GM23338 (cell line): ENCODE data around the gene RTN4RL1. TPM values are rescaled to one million over a fixed set of nuclear protein-coding genes. Genes with fewer than 3 reads are reported as not detected.

Source experiments
- ATAC-seq: fragments of 200-7000 bp; cut with Tn5 transposase; 3 replicates; pipeline ENCODE4 v1.9.1; 2020
- DNase-seq: peaks from one replicate; pipeline ENCODE4 v3.0.0-alpha.2; 2015; ENCODE audit warnings: low spot score
- H2AFZ ChIP-seq: fragments of 200-600 bp; sonication (generic); 2 replicates; pipeline ENCODE4 v1.8.0; 2016; ENCODE audit warnings: antibody characterized with exemption, mild to moderate bottlenecking, moderate library complexity
- H3F3A ChIP-seq: fragments of 200-600 bp; sonication (generic); replicated peaks from 2 replicates; pipeline ENCODE4 v1.8.0; 2017; ENCODE audit warnings: antibody characterized with exemption, mixed run types, low read depth
- H3K27ac ChIP-seq: fragments of 200-600 bp; sonication (generic); 2 replicates; pipeline ENCODE4 v1.6.1; 2016; ENCODE audit warnings: low read depth
- H3K27me3 ChIP-seq: fragments of 200-600 bp; sonication (generic); 2 replicates; pipeline ENCODE4 v1.8.0; 2016; ENCODE audit warnings: mild to moderate bottlenecking, mixed run types, moderate library complexity; ENCODE audit not compliant: insufficient read depth
- H3K36me3 ChIP-seq: fragments of 200-600 bp; sonication (generic); 2 replicates; pipeline ENCODE4 v1.8.0; 2016; ENCODE audit warnings: mild to moderate bottlenecking; ENCODE audit not compliant: insufficient read depth
- H3K4me1 ChIP-seq: fragments of 200-600 bp; sonication (generic); 2 replicates; pipeline ENCODE4 v1.8.0; 2016; ENCODE audit warnings: mild to moderate bottlenecking, moderate library complexity; ENCODE audit not compliant: insufficient read depth
- H3K4me2 ChIP-seq: fragments of 200-600 bp; sonication (generic); 2 replicates; pipeline ENCODE4 v1.7.1; 2017; ENCODE audit warnings: mixed run types
- H3K4me3 ChIP-seq: fragments of 200-600 bp; sonication (generic); 2 replicates; pipeline ENCODE4 v1.6.1; 2016; ENCODE audit warnings: mixed run types
- H3K79me2 ChIP-seq: fragments of 200-600 bp; sonication (generic); replicated peaks from 2 replicates; pipeline ENCODE4 v1.8.0; 2017; ENCODE audit warnings: mild to moderate bottlenecking; ENCODE audit not compliant: insufficient read depth
- H3K9me2 ChIP-seq: fragments of 200-600 bp; sonication (generic); 2 replicates; pipeline ENCODE4 v1.8.0; 2017; ENCODE audit not compliant: insufficient read depth
- H4K20me1 ChIP-seq: fragments of 200-600 bp; sonication (generic); replicated peaks from 2 replicates; pipeline ENCODE4 v1.8.0; 2017; ENCODE audit warnings: mild to moderate bottlenecking; ENCODE audit not compliant: insufficient read depth
- H3K27ac Mint-ChIP-seq: 2 replicates; pipeline ENCODE4 v1.8.0; 2020; ENCODE audit warnings: inconsistent platforms, mild to moderate bottlenecking, moderate library complexity, mixed read lengths
- H3K27me3 Mint-ChIP-seq: 3 replicates; pipeline ENCODE4 v1.8.0; 2022; ENCODE audit warnings: low read depth, mild to moderate bottlenecking, moderate library complexity, mixed read lengths, inconsistent platforms; ENCODE audit not compliant: insufficient read depth, poor library complexity
- H3K36me3 Mint-ChIP-seq: 3 replicates; pipeline ENCODE4 v1.8.0; 2021; ENCODE audit warnings: low read depth, mild to moderate bottlenecking, inconsistent platforms, moderate library complexity, mixed read lengths
- H3K4me1 Mint-ChIP-seq: 3 replicates; pipeline ENCODE4 v1.8.0; 2020; ENCODE audit warnings: mild to moderate bottlenecking, inconsistent platforms, mixed read lengths
- H3K4me3 Mint-ChIP-seq: 3 replicates; pipeline ENCODE4 v1.8.0; 2021; ENCODE audit warnings: moderate library complexity, mild to moderate bottlenecking, inconsistent platforms, mixed read lengths
- H3K9me3 Mint-ChIP-seq: 3 replicates; pipeline ENCODE4 v1.8.0; 2020; ENCODE audit warnings: moderate library complexity, mild to moderate bottlenecking, inconsistent platforms, mixed read lengths
- CREB1 ChIP-seq: fragments of 250-450 bp; sonication (Bioruptor Pico); IDR thresholded peaks from 2 replicates; pipeline ENCODE4 v1.5.0; 2020; ENCODE audit warnings: low read depth, mild to moderate bottlenecking, moderate library complexity
- CTCF ChIP-seq, 2 experiments: fragments of 200-600 bp in 1 of 2; sonication (generic) in 1 of 2; conservative IDR thresholded peaks; 2 replicates each; pipeline versions ENCODE4 v1.5.1 to v1.6.1; 2016 to 2017; ENCODE audit warnings: antibody characterized with exemption in 2 of 2, low read depth in 2 of 2, mild to moderate bottlenecking in 2 of 2, moderate library complexity in 1 of 2
- ETS1 ChIP-seq: IDR thresholded peaks from 2 replicates; pipeline ENCODE4 v1.6.1; 2016; ENCODE audit warnings: antibody characterized with exemption
- EZH2 ChIP-seq: fragments of 200-600 bp; sonication (generic); IDR thresholded peaks from one replicate; pipeline ENCODE4 v1.8.0; 2017; ENCODE audit warnings: antibody characterized with exemption, mild to moderate bottlenecking, low read depth; ENCODE audit not compliant: unreplicated experiment
- EZH2phosphoT487 ChIP-seq: fragments of 200-600 bp; sonication (generic); IDR thresholded peaks from one replicate; pipeline ENCODE4 v1.8.1; 2018; ENCODE audit warnings: antibody characterized with exemption; ENCODE audit not compliant: unreplicated experiment
- JUNB ChIP-seq: IDR thresholded peaks from one replicate; pipeline ENCODE4 v1.6.1; 2016; ENCODE audit warnings: antibody characterized with exemption; ENCODE audit not compliant: unreplicated experiment
- NANOG ChIP-seq: IDR thresholded peaks from 2 replicates; pipeline ENCODE4 v1.6.1; 2016; ENCODE audit warnings: antibody characterized with exemption, borderline replicate concordance
- POLR2AphosphoS5 ChIP-seq: IDR thresholded peaks from 2 replicates; pipeline ENCODE4 v1.6.1; 2016; ENCODE audit warnings: antibody characterized with exemption, low read depth
- REST ChIP-seq: IDR thresholded peaks from one replicate; pipeline ENCODE4 v1.6.1; 2018; ENCODE audit warnings: antibody characterized with exemption; ENCODE audit not compliant: unreplicated experiment
- STAT1 ChIP-seq: IDR thresholded peaks from one replicate; pipeline ENCODE4 v1.6.1; 2016; ENCODE audit warnings: antibody characterized with exemption; ENCODE audit not compliant: unreplicated experiment
- ZNF331 ChIP-seq: fragments of 250-450 bp; sonication (Bioruptor Pico); IDR thresholded peaks from 2 replicates; pipeline ENCODE4 v1.5.0; 2020; ENCODE audit warnings: low read depth, mild to moderate bottlenecking, moderate library complexity
- ZNF462 ChIP-seq: fragments of 250-450 bp; sonication (Bioruptor Pico); IDR thresholded peaks from 2 replicates; pipeline ENCODE4 v1.5.0; 2020; ENCODE audit warnings: mild to moderate bottlenecking, moderate library complexity
- polyA plus RNA-seq: library from polyadenylated mRNA; unstranded; fragments of >200 nt; fragmentation: Nextera tagmentation; extraction: Ambion mirVana; gene quantifications from 2 replicates; pipeline ENCODE4 v1.2.1, GENCODE V29; 2016
- total RNA-seq: library from RNA; depleted of rRNA; stranded (reverse); fragments of >200 nt; shearing (Covaris generic); gene quantifications from 2 replicates; pipeline ENCODE4 v1.2.3, GENCODE V29; 2014

Gene RTN4RL1
- total and polyA plus RNA-seq, 2 experiments from 2014 or later: 0.17 TPM; not detected in 1

- TF ChIP-seq ZNF462 (CRISPR knock-in tag) (no peak), STAT1 (no peak), JUNB (no peak), EZH2phosphoT487 (no peak), CREB1 (CRISPR knock-in tag) (no peak), NANOG (no peak), EZH2 (no peak), ZNF331 (CRISPR knock-in tag) (no peak), POLR2AphosphoS5 (no peak)
Observed at GRCh38 chr17:1986783-1987451, 38.2 kb downstream of the RTN4RL1 start (continued).

GRCh38 chr17:1985686-1986085, 39.4 kb downstream of the RTN4RL1 start:
- H3K36me3 ChIP-seq: no peaks in the 10 kb centered on the region
- H3K9me3 Mint-ChIP-seq: no peaks in the 10 kb centered on the region
- H3K36me3 Mint-ChIP-seq: no peaks in the 10 kb centered on the region
- no peak overlapping the region for H3K27ac Mint-ChIP-seq
- H4K20me1 ChIP-seq: no peaks in the 10 kb centered on the region
- no peak overlapping the region for H3K27ac ChIP-seq
- no peak overlapping the region for H3K4me2 ChIP-seq
- no peaks in the 10 kb centered on the region for H3K79me2 ChIP-seq
- peaks cover 15% of the 10 kb centered on the region for H3K27me3 Mint-ChIP-seq
- no peaks in the 10 kb centered on the region for H3F3A ChIP-seq
- H3K4me3 ChIP-seq: no peak overlapping the region
- H2AFZ ChIP-seq: no peak overlapping the region
- H3K4me1 ChIP-seq: no peaks in the 10 kb centered on the region
- no peaks in the 10 kb centered on the region for H3K27me3 ChIP-seq
- no peak overlapping the region for H3K4me3 Mint-ChIP-seq
- no peaks in the 10 kb centered on the region for H3K9me2 ChIP-seq
- DNase-seq (peak; percentile 90), ATAC-seq (peak; percentile 89)
- peaks cover 8% of the 10 kb centered on the region; the same call in 2 of the 3 replicates for H3K4me1 Mint-ChIP-seq
- no peak for TF ChIP-seq EZH2
- no peak for TF ChIP-seq EZH2phosphoT487
- TF ChIP-seq NANOG: no peak
- no peak for TF ChIP-seq POLR2AphosphoS5
- no peak for TF ChIP-seq STAT1
- TF ChIP-seq ETS1: no peak
- no peak for TF ChIP-seq CTCF (conservative IDR thresholded peaks at IDR 0.05; ENCODE audit: low read depth in 2 of 2)
- no peak for TF ChIP-seq REST
- no peak for TF ChIP-seq JUNB
